Measurements from ENCODE around the gene CSMD2. TPM values are rescaled to one million over a fixed set of nuclear protein-coding genes. Genes with fewer than 3 reads are reported as not detected.

Gene CSMD2
- total RNA-seq, 2 experiments from 2014 or later: not detected

DNA sequence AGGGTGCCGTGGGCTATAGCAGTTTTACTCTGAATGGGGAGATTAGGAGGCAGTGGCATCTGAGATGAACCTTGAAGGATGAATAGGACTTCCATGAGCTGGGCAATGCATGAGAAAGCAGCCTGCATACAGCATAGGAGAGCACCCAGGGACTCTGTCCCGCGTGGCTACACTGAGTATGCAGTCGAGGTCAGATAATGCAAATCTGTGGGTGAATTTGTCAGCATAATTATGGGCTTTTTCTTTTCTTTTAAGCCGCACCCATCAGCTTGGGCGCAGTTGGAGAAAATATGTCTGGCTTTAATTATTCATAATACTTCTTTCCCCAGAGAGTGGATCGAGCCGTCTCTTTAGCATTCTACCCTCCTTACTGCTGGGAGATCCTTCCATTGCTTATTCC, 504.1 kb downstream of the CSMD2 start:
- ChIA-PET CTCF (ENCODE audit: unreplicated experiment) (no interaction called here), POLR2A (no interaction called here)
- H3K4me2 ChIP-seq (ENCODE audit: low read length): no peak overlapping the region
- H3K4me3 ChIP-seq (ENCODE audit: low read depth, low read length, poor library complexity, severe bottlenecking): no peak overlapping the region
- DNase-seq (ENCODE audit: low spot score): no peak
- TF ChIP-seq EZH2phosphoT487 (IDR thresholded peaks at IDR 0.05; ENCODE audit: borderline replicate concordance, low read depth, low read length): no peak
- TF ChIP-seq CTCF (conservative IDR thresholded peaks at IDR 0.05; ENCODE audit: low read length): no peak
- H3K36me3 ChIP-seq (ENCODE audit: insufficient read depth, low read length): no peaks in the 10 kb centered on the region
- no peaks in the 10 kb centered on the region for H3K4me1 ChIP-seq (ENCODE audit: insufficient read depth, low read length, poor library complexity, severe bottlenecking)
- intact Hi-C loops (cut with micrococcal nuclease; ENCODE audit: unreplicated experiment): no loop called here
- H3K27ac ChIP-seq (ENCODE audit: low read depth, low read length, poor library complexity, severe bottlenecking): no peak overlapping the region
- no peaks in the 10 kb centered on the region for H3K9me3 ChIP-seq (ENCODE audit: low read length)
- H3K79me2 ChIP-seq (ENCODE audit: insufficient read depth, low read depth, low read length): no peaks in the 10 kb centered on the region
- no peaks in the 10 kb centered on the region for H3K9me2 ChIP-seq (ENCODE audit: insufficient read depth, low read length)
- H4K20me1 ChIP-seq (ENCODE audit: insufficient read depth, low read length): no peaks in the 10 kb centered on the region
- no TSS peak for BruUV-seq (replicated peaks)
- no peak overlapping the region for H2AFZ ChIP-seq (ENCODE audit: low read length)

DNA sequence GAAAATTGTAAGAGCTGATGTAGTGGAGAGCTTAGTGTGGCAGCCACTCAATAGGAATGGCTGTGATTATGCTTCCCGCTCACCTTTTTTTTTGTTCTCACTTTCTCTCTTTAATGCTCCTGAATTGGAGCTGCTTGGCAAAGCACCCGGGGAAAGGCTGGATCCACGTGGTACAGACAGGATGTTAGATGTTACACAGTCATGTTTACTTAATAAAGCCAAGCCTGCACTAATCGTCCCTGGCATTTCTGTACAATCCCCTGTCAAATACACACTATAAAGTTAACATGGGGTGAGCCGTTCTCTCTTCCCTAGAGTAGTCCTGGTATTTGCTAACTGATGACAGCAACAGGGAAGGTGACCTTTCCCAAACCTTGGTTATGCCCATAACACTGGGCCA, 504.8 kb downstream of the CSMD2 start:
- Histone ChIP-seq H4K20me1 (ENCODE audit: insufficient read depth, low read length) (no peaks in the 10 kb centered on the region), H3K4me2 (ENCODE audit: low read length) (no peak overlapping the region), H3K9me3 (ENCODE audit: low read length) (no peaks in the 10 kb centered on the region), H3K79me2 (ENCODE audit: insufficient read depth, low read depth, low read length) (no peaks in the 10 kb centered on the region), H3K27ac (ENCODE audit: low read depth, low read length, poor library complexity, severe bottlenecking) (no peak overlapping the region), H3K9me2 (ENCODE audit: insufficient read depth, low read length) (no peaks in the 10 kb centered on the region), H2AFZ (ENCODE audit: low read length) (no peak overlapping the region), H3K4me1 (ENCODE audit: insufficient read depth, low read length, poor library complexity, severe bottlenecking) (no peaks in the 10 kb centered on the region), H3K36me3 (ENCODE audit: insufficient read depth, low read length) (no peaks in the 10 kb centered on the region), H3K4me3 (ENCODE audit: low read depth, low read length, poor library complexity, severe bottlenecking) (no peak overlapping the region)
- no TSS peak for BruUV-seq (replicated peaks)
- intact Hi-C loops (cut with micrococcal nuclease; ENCODE audit: unreplicated experiment): no loop called here
- TF ChIP-seq CTCF (conservative IDR thresholded peaks at IDR 0.05; ENCODE audit: low read length) (no peak), EZH2phosphoT487 (IDR thresholded peaks at IDR 0.05; ENCODE audit: borderline replicate concordance, low read depth, low read length) (no peak)
- no peak for DNase-seq (ENCODE audit: low spot score)
- ChIA-PET POLR2A (no interaction called here), CTCF (ENCODE audit: unreplicated experiment) (no interaction called here)

- ChIA-PET POLR2A (no interaction called here), CTCF (ENCODE audit: unreplicated experiment) (no interaction called here)
- no TSS peak for BruUV-seq (replicated peaks)
- Histone ChIP-seq H3K9me3 (ENCODE audit: low read length) (no peaks in the 10 kb centered on the region), H3K9me2 (ENCODE audit: insufficient read depth, low read length) (no peaks in the 10 kb centered on the region), H3K4me2 (ENCODE audit: low read length) (no peak overlapping the region), H4K20me1 (ENCODE audit: insufficient read depth, low read length) (no peaks in the 10 kb centered on the region), H3K79me2 (ENCODE audit: insufficient read depth, low read depth, low read length) (no peaks in the 10 kb centered on the region), H2AFZ (ENCODE audit: low read length) (no peak overlapping the region), H3K4me3 (ENCODE audit: low read depth, low read length, poor library complexity, severe bottlenecking) (no peak overlapping the region), H3K4me1 (ENCODE audit: insufficient read depth, low read length, poor library complexity, severe bottlenecking) (no peaks in the 10 kb centered on the region), H3K36me3 (ENCODE audit: insufficient read depth, low read length) (no peaks in the 10 kb centered on the region), H3K27ac (ENCODE audit: low read depth, low read length, poor library complexity, severe bottlenecking) (no peak overlapping the region)
- TF ChIP-seq CTCF (conservative IDR thresholded peaks at IDR 0.05; ENCODE audit: low read length): no peak
- no peak for TF ChIP-seq EZH2phosphoT487 (IDR thresholded peaks at IDR 0.05; ENCODE audit: borderline replicate concordance, low read depth, low read length)
- DNase-seq (ENCODE audit: low spot score): no peak
- intact Hi-C loops (cut with micrococcal nuclease; ENCODE audit: unreplicated experiment): no loop called here
Measured at GRCh38 chr1:33659641-33660040, 505.4 kb downstream of the CSMD2 start.
